Panc1 (cell line): Measurements from ENCODE around the gene TECPR2. TPM values are rescaled to one million over a fixed set of nuclear protein-coding genes. Genes with fewer than 3 reads are reported as not detected.

Source experiments
- ATAC-seq: fragments of 200-7000 bp; cut with Tn5 transposase; 2 replicates; pipeline ENCODE4 v1.9.1; 2020; ENCODE audit warnings: mild to moderate bottlenecking, moderate library complexity
- BruUV-seq: library from RNA; stranded (reverse); fragments of 400-500 nt; replicated peaks from 2 replicates; lab custom pipeline; 2021; lab: Mats Ljungman, UMichigan
- CTCF ChIA-PET: fragments of 300-600 bp; sonication (Branson Sonifier 250); formaldehyde crosslinking; loops from one replicate; lab custom pipeline; 2022; ENCODE audit warnings: antibody characterized with exemption; lab: Charles Lee
- POLR2A ChIA-PET: fragments of 300-600 bp; sonication (Branson Sonifier 250); formaldehyde crosslinking; loops from one replicate; lab custom pipeline; 2022; ENCODE audit warnings: antibody characterized with exemption; lab: Charles Lee
- DNase-seq: peaks from one replicate; pipeline ENCODE4 v3.0.0-alpha.2; 2010; ENCODE audit warnings: low read depth, low spot score
- H3K27ac ChIP-seq: 2 replicates; pipeline ENCODE4 v1.5.1; 2011; ENCODE audit warnings: mild to moderate bottlenecking, low read length, inconsistent platforms
- H3K27me3 ChIP-seq: fragments of 200-500 bp; sonication (Bioruptor generic); 2 replicates; pipeline ENCODE4 v1.6.0; 2014; ENCODE audit warnings: low read length, inconsistent platforms; ENCODE audit not compliant: control insufficient read depth, insufficient read depth
- H3K36me3 ChIP-seq: fragments of 200-500 bp; sonication (Bioruptor generic); 2 replicates; pipeline ENCODE4 v1.5.1; 2014; ENCODE audit warnings: inconsistent platforms, mild to moderate bottlenecking, low read length, moderate library complexity; ENCODE audit not compliant: control insufficient read depth, insufficient read depth
- H3K4me1 ChIP-seq: 2 replicates; pipeline ENCODE4 v1.5.1; 2011; ENCODE audit warnings: inconsistent platforms, mild to moderate bottlenecking, low read length, moderate library complexity; ENCODE audit not compliant: control insufficient read depth, insufficient read depth
- H3K4me3 ChIP-seq, 2 experiments: 2 replicates each; pipeline ENCODE4 v1.5.1; 2011 to 2012; ENCODE audit warnings: low read depth in 2 of 2, low read length in 2 of 2, mild to moderate bottlenecking in 2 of 2, inconsistent platforms in 1 of 2, moderate library complexity in 1 of 2
- H3K9me3 ChIP-seq: fragments of 200-500 bp; sonication (Bioruptor generic); 2 replicates; pipeline ENCODE4 v1.5.1; 2014; ENCODE audit warnings: low read depth, mild to moderate bottlenecking, inconsistent platforms, low read length, moderate library complexity; ENCODE audit not compliant: control insufficient read depth, insufficient read depth
- POLR2AphosphoS5 ChIP-seq: IDR thresholded peaks from 2 replicates; pipeline ENCODE4 v1.6.1; 2012; ENCODE audit warnings: mild to moderate bottlenecking, low read depth, low read length, moderate library complexity
- SIN3A ChIP-seq: IDR thresholded peaks from 2 replicates; pipeline ENCODE4 v1.6.1; 2012; ENCODE audit warnings: low read depth, mild to moderate bottlenecking, low read length, moderate library complexity, borderline replicate concordance; ENCODE audit not compliant: insufficient read depth
- TCF7L2 ChIP-seq: IDR thresholded peaks from 2 replicates; pipeline ENCODE4 v1.6.1; 2011; ENCODE audit warnings: mild to moderate bottlenecking, low read depth, low read length, inconsistent platforms
- in situ Hi-C: cut with HindIII; loops from 2 replicates; pipeline ENCODE4 v1.10.0; 2016; ENCODE audit warnings: low sequenced_read_pairs, low pct_unique_long_range_greater_than_20kb
- intact Hi-C: fragments of 100-400 bp; cut with micrococcal nuclease; formaldehyde crosslinking; loops from one replicate; pipeline ENCODE4 v1.10.0; 2022; ENCODE audit not compliant: unreplicated experiment
- total RNA-seq: library from RNA; stranded (reverse); gene quantifications from one replicate; pipeline ENCODE4 v1.2.1, GENCODE V29; 2021; ENCODE audit not compliant: unreplicated experiment
- TF ChIP-seq, protein P1 (sequence below): fragments of 450-650 bp; IDR thresholded peaks from 2 replicates; pipeline ENCODE4 v1.5.1; 2017; ENCODE audit warnings: mild to moderate bottlenecking
- TF ChIP-seq, protein P2 (sequence below), 2 experiments: IDR thresholded peaks; 2 replicates each; pipeline ENCODE4 v1.6.1; 2011 to 2012; ENCODE audit warnings: low read depth in 2 of 2, control low read depth in 1 of 2, low read length in 1 of 2, mild to moderate bottlenecking in 1 of 2, moderate library complexity in 1 of 2; ENCODE audit not compliant: insufficient read depth in 1 of 2

The TECPR2 gene
- total RNA-seq, 1 experiment from 2014 or later, result 15.5 TPM

DNA sequence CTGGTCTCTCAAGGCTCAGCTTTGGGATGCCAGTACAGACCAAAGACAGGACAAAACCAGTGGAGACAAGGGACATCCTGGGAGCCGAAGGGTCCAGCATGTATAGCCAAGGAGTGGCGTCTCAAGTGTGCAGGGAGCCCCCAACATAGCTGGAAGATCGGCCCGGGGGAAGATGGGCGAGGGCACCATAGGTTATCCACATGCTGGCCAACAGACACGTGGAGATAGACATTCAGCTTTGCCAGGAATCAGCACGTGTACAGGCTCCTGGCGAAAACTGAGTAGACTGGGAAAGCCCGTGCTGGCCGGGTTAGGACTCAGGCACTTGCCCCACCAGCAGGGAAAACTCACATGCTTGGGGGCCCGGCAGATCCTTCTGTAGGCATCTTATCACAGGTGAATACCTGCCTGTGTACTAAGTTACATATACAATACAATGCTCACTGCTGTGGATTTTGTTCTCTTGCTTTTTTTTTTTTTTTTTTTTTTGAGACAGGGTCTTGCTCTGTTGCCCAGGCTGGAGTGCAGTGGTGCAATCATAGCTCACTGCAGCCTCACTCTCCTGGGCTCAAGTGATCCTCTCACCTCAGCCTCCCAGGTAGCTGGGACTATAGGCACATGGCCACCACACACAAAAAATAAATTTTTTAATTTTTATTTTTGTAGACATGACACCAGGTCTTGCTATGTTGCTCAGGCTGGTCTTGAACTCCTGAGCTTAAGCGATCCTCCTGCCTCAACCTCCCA, 152.4 kb downstream of the TECPR2 start:
- intact Hi-C loops (loop anchor here (5.0 kb wide), 1 partner anchor 78 kb away; no protein-coding TSS in a partner anchor), in situ Hi-C loops (no loop called here)
- ChIA-PET POLR2A (interaction anchor here (0.7 kb wide), 1 partner anchor 80 kb away, joined by 18 read pairs; no protein-coding TSS in a partner anchor), CTCF (interaction anchor here (0.5 to 1.2 kb wide), 5 partner anchors 8 to 153 kb away, joined by 3 to 23 read pairs (median 4); no protein-coding TSS in a partner anchor)
- no peak overlapping the region for H3K27ac ChIP-seq
- H3K36me3 ChIP-seq, result no peaks in the 10 kb centered on the region
- no peak for TF ChIP-seq SIN3A
- TF ChIP-seq POLR2AphosphoS5, result no peak
- TF ChIP-seq TCF7L2, result no peak
- TF ChIP-seq, protein P1, sequence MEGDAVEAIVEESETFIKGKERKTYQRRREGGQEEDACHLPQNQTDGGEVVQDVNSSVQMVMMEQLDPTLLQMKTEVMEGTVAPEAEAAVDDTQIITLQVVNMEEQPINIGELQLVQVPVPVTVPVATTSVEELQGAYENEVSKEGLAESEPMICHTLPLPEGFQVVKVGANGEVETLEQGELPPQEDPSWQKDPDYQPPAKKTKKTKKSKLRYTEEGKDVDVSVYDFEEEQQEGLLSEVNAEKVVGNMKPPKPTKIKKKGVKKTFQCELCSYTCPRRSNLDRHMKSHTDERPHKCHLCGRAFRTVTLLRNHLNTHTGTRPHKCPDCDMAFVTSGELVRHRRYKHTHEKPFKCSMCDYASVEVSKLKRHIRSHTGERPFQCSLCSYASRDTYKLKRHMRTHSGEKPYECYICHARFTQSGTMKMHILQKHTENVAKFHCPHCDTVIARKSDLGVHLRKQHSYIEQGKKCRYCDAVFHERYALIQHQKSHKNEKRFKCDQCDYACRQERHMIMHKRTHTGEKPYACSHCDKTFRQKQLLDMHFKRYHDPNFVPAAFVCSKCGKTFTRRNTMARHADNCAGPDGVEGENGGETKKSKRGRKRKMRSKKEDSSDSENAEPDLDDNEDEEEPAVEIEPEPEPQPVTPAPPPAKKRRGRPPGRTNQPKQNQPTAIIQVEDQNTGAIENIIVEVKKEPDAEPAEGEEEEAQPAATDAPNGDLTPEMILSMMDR, result no peak
- TF ChIP-seq, protein P2, sequence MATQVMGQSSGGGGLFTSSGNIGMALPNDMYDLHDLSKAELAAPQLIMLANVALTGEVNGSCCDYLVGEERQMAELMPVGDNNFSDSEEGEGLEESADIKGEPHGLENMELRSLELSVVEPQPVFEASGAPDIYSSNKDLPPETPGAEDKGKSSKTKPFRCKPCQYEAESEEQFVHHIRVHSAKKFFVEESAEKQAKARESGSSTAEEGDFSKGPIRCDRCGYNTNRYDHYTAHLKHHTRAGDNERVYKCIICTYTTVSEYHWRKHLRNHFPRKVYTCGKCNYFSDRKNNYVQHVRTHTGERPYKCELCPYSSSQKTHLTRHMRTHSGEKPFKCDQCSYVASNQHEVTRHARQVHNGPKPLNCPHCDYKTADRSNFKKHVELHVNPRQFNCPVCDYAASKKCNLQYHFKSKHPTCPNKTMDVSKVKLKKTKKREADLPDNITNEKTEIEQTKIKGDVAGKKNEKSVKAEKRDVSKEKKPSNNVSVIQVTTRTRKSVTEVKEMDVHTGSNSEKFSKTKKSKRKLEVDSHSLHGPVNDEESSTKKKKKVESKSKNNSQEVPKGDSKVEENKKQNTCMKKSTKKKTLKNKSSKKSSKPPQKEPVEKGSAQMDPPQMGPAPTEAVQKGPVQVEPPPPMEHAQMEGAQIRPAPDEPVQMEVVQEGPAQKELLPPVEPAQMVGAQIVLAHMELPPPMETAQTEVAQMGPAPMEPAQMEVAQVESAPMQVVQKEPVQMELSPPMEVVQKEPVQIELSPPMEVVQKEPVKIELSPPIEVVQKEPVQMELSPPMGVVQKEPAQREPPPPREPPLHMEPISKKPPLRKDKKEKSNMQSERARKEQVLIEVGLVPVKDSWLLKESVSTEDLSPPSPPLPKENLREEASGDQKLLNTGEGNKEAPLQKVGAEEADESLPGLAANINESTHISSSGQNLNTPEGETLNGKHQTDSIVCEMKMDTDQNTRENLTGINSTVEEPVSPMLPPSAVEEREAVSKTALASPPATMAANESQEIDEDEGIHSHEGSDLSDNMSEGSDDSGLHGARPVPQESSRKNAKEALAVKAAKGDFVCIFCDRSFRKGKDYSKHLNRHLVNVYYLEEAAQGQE (IDR thresholded peaks at IDR 0.05; ENCODE audit: insufficient read depth in 1 of 2, low read depth in 2 of 2, low read length in 1 of 2), result no peak
- no TSS peak for BruUV-seq
- ATAC-seq (no peak), DNase-seq (no peak)
- H3K4me3 ChIP-seq, result no peak overlapping the region
- H3K9me3 ChIP-seq, result no peaks in the 10 kb centered on the region
- no peaks in the 10 kb centered on the region for H3K27me3 ChIP-seq
- no peaks in the 10 kb centered on the region; the same call in 1 of the 2 replicates for H3K4me1 ChIP-seq

DNA sequence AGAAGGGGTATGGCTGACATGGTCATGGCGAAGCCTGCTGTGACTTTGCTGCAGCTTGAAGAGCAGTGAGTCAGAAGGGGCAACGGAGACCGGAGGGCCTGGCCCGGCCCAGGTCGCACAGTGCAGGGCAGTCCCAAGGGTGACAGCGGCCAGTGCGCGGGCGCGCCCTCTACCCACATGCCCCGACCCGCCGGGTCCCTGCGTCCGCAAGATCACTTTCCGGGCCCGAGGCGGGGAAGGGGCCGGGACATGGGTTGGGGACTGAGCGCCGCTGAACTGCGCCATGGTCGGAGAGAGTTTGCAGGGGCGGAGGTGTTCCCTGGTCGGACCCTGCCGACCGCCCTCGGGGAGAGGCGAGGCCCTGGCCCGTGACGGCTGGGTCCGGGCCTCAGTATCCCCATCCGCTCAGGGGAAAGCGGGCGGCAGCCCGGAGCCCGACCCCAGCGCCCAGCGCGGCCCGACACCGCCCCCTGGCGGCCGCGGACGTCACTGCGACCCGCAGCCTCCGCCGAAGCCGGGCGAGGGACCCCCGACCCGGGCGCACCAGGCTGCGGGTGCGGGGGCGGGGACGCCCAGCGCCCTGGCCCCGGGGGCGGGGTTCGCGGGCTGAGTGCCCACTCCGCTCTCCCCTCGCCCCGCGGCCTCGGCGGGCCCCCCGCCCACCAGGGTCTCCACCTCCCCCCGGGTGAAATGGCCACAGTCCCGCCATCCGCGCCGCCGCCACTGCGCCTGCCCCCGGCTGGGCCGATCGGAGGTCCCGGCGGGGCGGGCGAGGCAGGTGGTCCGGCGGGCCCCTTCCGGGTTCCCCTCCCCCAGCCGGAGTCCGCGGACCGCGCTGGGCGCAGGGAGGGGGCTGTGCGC, 154.0 kb downstream of the TECPR2 start:
- no peak overlapping the region for H3K27ac ChIP-seq
- TF ChIP-seq, protein P1, result peak; percentile 95
- no peak for TF ChIP-seq POLR2AphosphoS5
- no peak for TF ChIP-seq SIN3A
- TF ChIP-seq, protein P2 (IDR thresholded peaks at IDR 0.05; ENCODE audit: insufficient read depth in 1 of 2, low read depth in 2 of 2, low read length in 1 of 2), result no peak
- no peak for TF ChIP-seq TCF7L2
- H3K4me1 ChIP-seq, result no peaks in the 10 kb centered on the region
- peak overlapping the region; percentile 48 to 52 for H3K4me3 ChIP-seq
- H3K27me3 ChIP-seq, result no peaks in the 10 kb centered on the region
- BruUV-seq, result no TSS peak
- intact Hi-C loops (loop anchor here (5.0 kb wide), 1 partner anchor 79 kb away; no protein-coding TSS in a partner anchor), in situ Hi-C loops (no loop called here)
- ATAC-seq (peak; percentile 88), DNase-seq (no peak)
- no peaks in the 10 kb centered on the region for H3K9me3 ChIP-seq
- POLR2A ChIA-PET, result interaction anchor here (0.7 kb wide), 1 partner anchor 75 kb away, joined by 5 read pairs; no protein-coding TSS in a partner anchor
- no peaks in the 10 kb centered on the region for H3K36me3 ChIP-seq
- CTCF ChIA-PET, result interaction anchor here (0.7 to 1.2 kb wide), 3 partner anchors 8 to 79 kb away, joined by 3 to 7 read pairs (median 4); no protein-coding TSS in a partner anchor
